H1 (cell line): ENCODE data around the gene KCNE4. TPM values are rescaled to one million over a fixed set of nuclear protein-coding genes. Genes with fewer than 3 reads are reported as not detected.

Experiments
- CTCF ChIA-PET: fragments of 300-600 bp; sonication (Branson Sonifier 250); formaldehyde crosslinking; loops from one replicate; lab custom pipeline; 2021; ENCODE audit not compliant: partially characterized antibody; lab: Charles Lee
- POLR2A ChIA-PET: fragments of 300-600 bp; sonication (Branson Sonifier 250); formaldehyde crosslinking; loops from one replicate; lab custom pipeline; 2021; ENCODE audit warnings: inconsistent platforms; ENCODE audit not compliant: partially characterized antibody; lab: Charles Lee
- DNase-seq, 2 experiments: peaks; one replicate each; pipeline versions ENCODE4 v3.0.0 to v3.0.0-alpha.2; 2010 to 2022; ENCODE audit warnings: low spot score in 2 of 2, low read depth in 1 of 2, mixed read lengths in 1 of 2
- FAIRE-seq: peaks from 2 replicates; lab custom pipeline; 2011; peaks lifted over from hg19 to GRCh38; lab: Jason Lieb, UNC
- H2AFZ ChIP-seq: 2 replicates; pipeline ENCODE4 v1.8.1; 2012; ENCODE audit warnings: low read length, inconsistent platforms
- H2AK5ac ChIP-seq: 2 replicates; pipeline ENCODE4 v1.6.1; 2013; ENCODE audit warnings: low read depth, low read length
- H2BK120ac ChIP-seq: replicated peaks from 2 replicates; pipeline ENCODE3; 2013; ENCODE audit warnings: low read depth, low read length, inconsistent platforms
- H2BK12ac ChIP-seq: 2 replicates; pipeline ENCODE4 v1.6.1; 2013; ENCODE audit warnings: low read depth, low read length
- H2BK15ac ChIP-seq: 2 replicates; pipeline ENCODE4 v1.6.1; 2013; ENCODE audit warnings: low read length
- H2BK20ac ChIP-seq: 2 replicates; pipeline ENCODE4 v1.6.1; 2013; ENCODE audit warnings: low read length
- H2BK5ac ChIP-seq: 2 replicates; pipeline ENCODE4 v1.6.1; 2013; ENCODE audit warnings: low read depth, low read length
- H3K14ac ChIP-seq: 2 replicates; pipeline ENCODE4 v1.6.1; 2013; ENCODE audit warnings: inconsistent platforms; ENCODE audit not compliant: insufficient read length
- H3K18ac ChIP-seq: 2 replicates; pipeline ENCODE4 v1.6.1; 2013; ENCODE audit warnings: low read length; ENCODE audit errors: extremely low read depth
- H3K23ac ChIP-seq: 2 replicates; pipeline ENCODE4 v1.6.1; 2013; ENCODE audit warnings: inconsistent platforms; ENCODE audit not compliant: insufficient read length
- H3K23me2 ChIP-seq: 2 replicates; pipeline ENCODE4 v1.6.1; 2013; ENCODE audit warnings: low read depth, low read length
- H3K27ac ChIP-seq: 2 replicates; pipeline ENCODE4 v1.6.1; 2011; ENCODE audit warnings: low read depth, low read length, inconsistent platforms
- H3K27me3 ChIP-seq, 4 experiments: replicated peaks in 1 of 4; 1 replicate in 1 of 4; 2 replicates in 3 of 4; pipeline versions ENCODE4 v1.6.1 to v1.8.1; 2011 to 2013; ENCODE audit warnings: low read length in 3 of 4, mild to moderate bottlenecking in 3 of 4, inconsistent platforms in 2 of 4, mixed read lengths in 2 of 4, moderate library complexity in 1 of 4; ENCODE audit not compliant: control insufficient read depth in 3 of 4, insufficient read depth in 3 of 4; ENCODE audit errors: extremely low read depth in 1 of 4
- H3K36me3 ChIP-seq, 4 experiments: 2 replicates each; pipeline versions ENCODE4 v1.6.1 to v1.8.1; 2011 to 2013; ENCODE audit warnings: mild to moderate bottlenecking in 4 of 4, low read length in 3 of 4, moderate library complexity in 2 of 4, control low read depth in 1 of 4, inconsistent platforms in 1 of 4; ENCODE audit not compliant: insufficient read depth in 4 of 4, control insufficient read depth in 2 of 4
- H3K4ac ChIP-seq: replicated peaks from 2 replicates; pipeline ENCODE3; 2013; ENCODE audit warnings: low read length, low read depth, mixed read lengths, inconsistent platforms; ENCODE audit not compliant: insufficient read length
- H3K4me1 ChIP-seq, 4 experiments: replicated peaks in 1 of 4; 1 replicate in 1 of 4; 2 replicates in 3 of 4; pipeline versions ENCODE4 v1.6.1 to v1.8.1; 2011 to 2013; ENCODE audit warnings: low read length in 3 of 4, inconsistent platforms in 2 of 4, mixed read lengths in 1 of 4; ENCODE audit not compliant: insufficient read depth in 4 of 4, control insufficient read depth in 3 of 4
- H3K4me2 ChIP-seq, 2 experiments: 2 replicates each; pipeline versions ENCODE4 v1.6.1 to v1.8.1; 2011 to 2013; ENCODE audit warnings: low read depth in 2 of 2, low read length in 2 of 2, control low read depth in 1 of 2, inconsistent platforms in 1 of 2, mild to moderate bottlenecking in 1 of 2; ENCODE audit not compliant: insufficient read depth in 1 of 2
- H3K4me3 ChIP-seq, 4 experiments: fragments of 200-600, 300-600 bp in 1 of 4; sonication (generic), shearing (Covaris generic), sonication (Bioruptor Twin) in 1 of 4; 2 replicates each; pipeline versions ENCODE4 v1.5.1 to v1.8.1; 2011 to 2016; ENCODE audit warnings: low read length in 4 of 4, low read depth in 3 of 4, control low read depth in 2 of 4, inconsistent platforms in 2 of 4, mild to moderate bottlenecking in 2 of 4, mixed read lengths in 1 of 4, moderate library complexity in 1 of 4; ENCODE audit not compliant: insufficient read depth in 2 of 4; ENCODE audit errors: extremely low read depth in 1 of 4
- H3K56ac ChIP-seq: replicated peaks from 2 replicates; pipeline ENCODE3; 2013; ENCODE audit warnings: low read depth, mild to moderate bottlenecking, mixed read lengths, low read length, inconsistent platforms; ENCODE audit not compliant: insufficient read length
- H3K79me1 ChIP-seq: 2 replicates; pipeline ENCODE4 v1.6.1; 2013; ENCODE audit warnings: low read depth, low read length, control low read depth
- H3K79me2 ChIP-seq, 2 experiments: 2 replicates each; pipeline versions ENCODE4 v1.6.1 to v1.8.1; 2012 to 2013; ENCODE audit warnings: low read length in 2 of 2, mild to moderate bottlenecking in 2 of 2, inconsistent platforms in 1 of 2; ENCODE audit not compliant: insufficient read depth in 2 of 2, control insufficient read depth in 1 of 2
- H3K9ac ChIP-seq, 4 experiments: replicated peaks in 1 of 4; 1 replicate in 1 of 4; 2 replicates in 3 of 4; pipeline versions ENCODE4 v1.6.1 to v1.8.1; 2011 to 2013; ENCODE audit warnings: low read depth in 3 of 4, low read length in 3 of 4, control low read depth in 2 of 4, mild to moderate bottlenecking in 2 of 4, moderate library complexity in 2 of 4, inconsistent platforms in 1 of 4; ENCODE audit errors: extremely low read depth in 1 of 4
- H3K9me3 ChIP-seq, 2 experiments: 2 replicates each; pipeline versions ENCODE4 v1.6.1 to v1.8.1; 2012 to 2013; ENCODE audit warnings: mild to moderate bottlenecking in 2 of 2, moderate library complexity in 2 of 2, control low read depth in 1 of 2, inconsistent platforms in 1 of 2, low read depth in 1 of 2, low read length in 1 of 2, mixed read lengths in 1 of 2; ENCODE audit not compliant: insufficient read depth in 2 of 2
- H4K20me1 ChIP-seq, 2 experiments: replicated peaks in 1 of 2; 2 replicates each; pipeline versions ENCODE3 to v1.8.1; 2011 to 2013; ENCODE audit warnings: inconsistent platforms in 2 of 2, low read length in 2 of 2, mild to moderate bottlenecking in 1 of 2; ENCODE audit not compliant: insufficient read depth in 2 of 2, control insufficient read depth in 1 of 2
- H4K5ac ChIP-seq: 2 replicates; pipeline ENCODE4 v1.6.1; 2013; ENCODE audit warnings: low read length, low read depth, mixed read lengths, inconsistent platforms; ENCODE audit not compliant: insufficient read length
- H4K8ac ChIP-seq: 2 replicates; pipeline ENCODE4 v1.8.0; 2013; ENCODE audit warnings: mild to moderate bottlenecking, moderate library complexity, low read length, inconsistent platforms; ENCODE audit not compliant: insufficient read depth; ENCODE audit errors: extremely low read depth
- H4K91ac ChIP-seq: replicated peaks from 2 replicates; pipeline ENCODE3; 2013; ENCODE audit warnings: low read length, mixed read lengths, inconsistent platforms; ENCODE audit not compliant: insufficient read length
- BCL11A ChIP-seq, 2 experiments: IDR thresholded peaks; one replicate each; pipeline ENCODE4 v1.6.1; 2011; ENCODE audit warnings: low read depth in 2 of 2, low read length in 2 of 2, mild to moderate bottlenecking in 2 of 2
- CHD2 ChIP-seq: IDR thresholded peaks from 2 replicates; pipeline ENCODE4 v1.6.1; 2012; ENCODE audit warnings: low read length, improper control_type of control experiment
- EGR1 ChIP-seq: IDR thresholded peaks from 2 replicates; pipeline ENCODE4 v1.6.1; 2011; ENCODE audit warnings: low read depth, low read length, borderline replicate concordance
- EP300 ChIP-seq, 2 experiments: IDR thresholded peaks; 1 replicate in 1 of 2; 2 replicates in 1 of 2; pipeline ENCODE4 v1.6.1; 2011 to 2012; ENCODE audit warnings: low read depth in 2 of 2, low read length in 2 of 2, mild to moderate bottlenecking in 2 of 2, borderline replicate concordance in 1 of 2, inconsistent platforms in 1 of 2, moderate library complexity in 1 of 2
- FOSL1 ChIP-seq: IDR thresholded peaks from 2 replicates; pipeline ENCODE4 v1.6.1; 2011; ENCODE audit warnings: mild to moderate bottlenecking, low read depth, low read length, moderate library complexity; ENCODE audit not compliant: insufficient read depth
- KDM4A ChIP-seq: IDR thresholded peaks from one replicate; pipeline ENCODE4 v1.7.1; 2012; ENCODE audit warnings: low read depth, mild to moderate bottlenecking, moderate library complexity, low read length, inconsistent platforms; ENCODE audit not compliant: severe bottlenecking
- SUZ12 ChIP-seq: fragments of 200-600 bp; sonication (generic); IDR thresholded peaks from 2 replicates; pipeline ENCODE4 v1.6.1; 2012; ENCODE audit warnings: mild to moderate bottlenecking, inconsistent platforms, low read length, moderate library complexity, mixed read lengths
- WGBS, 2 experiments: shearing (Covaris generic) in 1 of 2; methylation state at CpG; one replicate each; pipeline versions ENCODE4 v1.1.6 to v1.1.7; 2013 to 2015; ENCODE audit warnings: low lambda C conversion rate in 2 of 2, mixed read lengths in 2 of 2, inconsistent platforms in 1 of 2, low coverage in 1 of 2, missing lambda C conversion rate in 1 of 2; ENCODE audit not compliant: insufficient replicate concordance in 2 of 2, insufficient coverage in 1 of 2, insufficient read length in 1 of 2; ENCODE audit errors: extremely low coverage in 1 of 2, missing lambda C conversion rate in 1 of 2; 5-methylcytosine and 5-hydroxymethylcytosine counted together
- polyA plus RNA-seq, 7 experiments: library from polyadenylated mRNA; depleted of rRNA in 3 of 7; stranded (reverse) in 5 of 7; unstranded in 2 of 7; fragments of >200 nt in 5 of 7; fragments of 200-250 nt in 2 of 7; gene quantifications; 1 replicate in 5 of 7; 2 replicates in 1 of 7; 4 replicates in 1 of 7; pipeline versions ENCODE4 v1.2.1 to v1.2.3, GENCODE V29; 2011 to 2013; ENCODE audit warnings: missing spikeins in 2 of 7, mixed read lengths in 2 of 7
- total RNA-seq: library from RNA; stranded (reverse); fragmentation: NEBNext Ultra II Directional; extraction: Animal tissue kit (Norgen Biotek cat#: 25700); gene quantifications from 2 replicates; pipeline ENCODE4 v1.2.1, GENCODE V29; 2021

Gene KCNE4
- total and polyA plus RNA-seq, 2 of the 8 experiments (the other 6 are each of a cell fraction or from before 2014, with no cell fraction given) = 0.08 to 0.09 TPM

GRCh38 chr2:223075301-223076270 lies 23.6 kb downstream of the KCNE4 start:
- no peak overlapping the region for H4K5ac ChIP-seq
- H3K56ac ChIP-seq = no peak overlapping the region
- no peak overlapping the region for H3K23ac ChIP-seq
- no peaks in the 10 kb centered on the region for H3K79me2 ChIP-seq
- H3K27ac ChIP-seq = no peak overlapping the region
- no peak for TF ChIP-seq BCL11A (IDR thresholded peaks at IDR 0.05; ENCODE audit: low read depth in 2 of 2, low read length in 2 of 2)
- no peak for TF ChIP-seq SUZ12
- TF ChIP-seq KDM4A = no peak
- no peak for TF ChIP-seq EP300 (IDR thresholded peaks at IDR 0.05; ENCODE audit: borderline replicate concordance in 1 of 2, low read depth in 2 of 2, low read length in 2 of 2)
- TF ChIP-seq EGR1 = no peak
- no peak for TF ChIP-seq CHD2
- TF ChIP-seq FOSL1 = no peak
- no peak overlapping the region for H2AFZ ChIP-seq
- no peak overlapping the region for H3K4ac ChIP-seq
- no peak overlapping the region for H4K8ac ChIP-seq
- no peak overlapping the region for H2BK15ac ChIP-seq
- no peaks in the 10 kb centered on the region for H3K4me1 ChIP-seq
- no peak overlapping the region for H3K14ac ChIP-seq
- no peak overlapping the region for H2AK5ac ChIP-seq
- no peak overlapping the region for H3K9ac ChIP-seq
- H2BK20ac ChIP-seq = no peak overlapping the region
- H4K91ac ChIP-seq = no peak overlapping the region
- H3K4me2 ChIP-seq = no peak overlapping the region
- ChIA-PET CTCF (interaction anchor here (1.1 kb wide), 1 partner anchor 27 kb away, joined by 4 read pairs; no protein-coding TSS in a partner anchor), POLR2A (no interaction called here)
- no peak overlapping the region for H2BK5ac ChIP-seq
- no peaks in the 10 kb centered on the region for H3K79me1 ChIP-seq
- FAIRE-seq (no peak), DNase-seq (no peak)
- no peaks in the 10 kb centered on the region for H3K23me2 ChIP-seq
- H3K9me3 ChIP-seq = no peaks in the 10 kb centered on the region
- no peak overlapping the region for H2BK12ac ChIP-seq
- no peak overlapping the region for H3K18ac ChIP-seq
- H3K4me3 ChIP-seq = no peak overlapping the region
- no peaks in the 10 kb centered on the region for H3K27me3 ChIP-seq
- no peak overlapping the region for H2BK120ac ChIP-seq
- H3K36me3 ChIP-seq = no peaks in the 10 kb centered on the region
- H4K20me1 ChIP-seq = no peaks in the 10 kb centered on the region
- 75% methylated on average over 6 of the region's 6 CpGs; no CpG with 5 or more reads in 1 of the 2 experiments for WGBS, 2 experiments
